GM18499 (cell line): Measurements from ENCODE around the gene ADGRB3.
"Not testable (repeated sequence)": the region's sequence is repeated elsewhere in the genome, so short reads cannot be mapped to it uniquely, and the experiment has no call there.

Source experiments
- ATAC-seq: cut with Tn5 transposase; IDR thresholded peaks from one replicate; pipeline ENCODE4 v1.9.1; 2021; ENCODE audit warnings: moderate number of reproducible peaks; ENCODE audit not compliant: insufficient read depth, unreplicated experiment

ADGRB3 gene

GRCh38 chr6:69378326-69378725 lies 743.2 kb downstream of the ADGRB3 start:
- ATAC-seq = no peak

GRCh38 chr6:69379518-69379917 lies 744.4 kb downstream of the ADGRB3 start:
- ATAC-seq = no peak

- ATAC-seq = no peak
These were observed 748.5 kb downstream of the ADGRB3 start for GRCh38 chr6:69383627-69384026.

- no peak for ATAC-seq
These were observed 751.3 kb downstream of the ADGRB3 start for GRCh38 chr6:69386426-69386825.

- no peak for ATAC-seq
These were observed 755.0 kb downstream of the ADGRB3 start for GRCh38 chr6:69390125-69390524.

- ATAC-seq = no peak
These were observed 756.0 kb downstream of the ADGRB3 start for GRCh38 chr6:69391106-69391505.

- ATAC-seq = no peak
These were observed 757.7 kb downstream of the ADGRB3 start for GRCh38 chr6:69392745-69393144.

- ATAC-seq = no peak
These were observed 763.2 kb downstream of the ADGRB3 start for GRCh38 chr6:69398311-69398710.

GRCh38 chr6:69398729-69399128 lies 763.6 kb downstream of the ADGRB3 start:
- no peak for ATAC-seq

- no peak for ATAC-seq
These were observed 773.8 kb downstream of the ADGRB3 start for GRCh38 chr6:69408886-69409285.

- no peak for ATAC-seq
These were observed 781.7 kb downstream of the ADGRB3 start for GRCh38 chr6:69416776-69417175.

GRCh38 chr6:69421269-69421668 lies 786.2 kb downstream of the ADGRB3 start:
- ATAC-seq = no peak

GRCh38 chr6:69422020-69422419 lies 786.9 kb downstream of the ADGRB3 start:
- no peak for ATAC-seq

GRCh38 chr6:69422475-69422874 lies 787.4 kb downstream of the ADGRB3 start:
- no peak for ATAC-seq

GRCh38 chr6:69423785-69424184 lies 788.7 kb downstream of the ADGRB3 start:
- ATAC-seq = no peak

GRCh38 chr6:69424581-69424980 lies 789.5 kb downstream of the ADGRB3 start:
- ATAC-seq = no peak

- no peak for ATAC-seq
These were observed 792.8 kb downstream of the ADGRB3 start for GRCh38 chr6:69427882-69428281.

GRCh38 chr6:69432168-69432567 lies 797.1 kb downstream of the ADGRB3 start:
- not testable (repeated sequence) for ATAC-seq

- ATAC-seq = not testable (repeated sequence)
These were observed 798.0 kb downstream of the ADGRB3 start for GRCh38 chr6:69433116-69433515.

GRCh38 chr6:69438113-69438512 lies 803.0 kb downstream of the ADGRB3 start:
- ATAC-seq = no peak
